GM12865 (cell line): ENCODE measurements around the gene RNF225.

Experiments used
- DNase-seq: peaks from one replicate; pipeline ENCODE4 v3.0.0; 2010; ENCODE audit warnings: low read depth
- H3K4me3 ChIP-seq: 2 replicates; pipeline ENCODE4 v1.5.1; 2011; ENCODE audit warnings: mild to moderate bottlenecking, low read depth, low read length, control low read depth
- CTCF ChIP-seq: IDR thresholded peaks from 2 replicates; pipeline ENCODE4 v1.5.1; 2011; ENCODE audit warnings: low read length, control low read depth, low read depth, inconsistent platforms; ENCODE audit not compliant: insufficient read depth; ENCODE audit errors: missing control alignments

Gene RNF225

GRCh38 chr19:58395979-58396627, 647 bp downstream of the RNF225 start:
- no peak for TF ChIP-seq CTCF
- no peak overlapping the region for H3K4me3 ChIP-seq
- no peak for DNase-seq

- no peak for DNase-seq
- TF ChIP-seq CTCF, result no peak
- no peak overlapping the region for H3K4me3 ChIP-seq
Observed at GRCh38 chr19:58396691-58397532, 1.5 kb downstream of the RNF225 start.

- TF ChIP-seq CTCF, result no peak
- DNase-seq, result no peak
- H3K4me3 ChIP-seq, result no peak overlapping the region
Observed at GRCh38 chr19:58397533-58398037, 2.1 kb downstream of the RNF225 start.

GRCh38 chr19:58398087-58398486, 2.6 kb downstream of the RNF225 start:
- H3K4me3 ChIP-seq, result no peak overlapping the region
- DNase-seq, result no peak
- no peak for TF ChIP-seq CTCF

GRCh38 chr19:58398545-58398944, 3.1 kb downstream of the RNF225 start:
- DNase-seq, result no peak
- TF ChIP-seq CTCF, result no peak
- H3K4me3 ChIP-seq, result no peak overlapping the region

- DNase-seq, result no peak
- TF ChIP-seq CTCF, result no peak
- H3K4me3 ChIP-seq, result no peak overlapping the region
Observed at GRCh38 chr19:58399903-58400302, 4.4 kb downstream of the RNF225 start.
